HCT116 (cell line): ENCODE results near the gene DLX3. TPM values are rescaled to one million over a fixed set of nuclear protein-coding genes. Genes with fewer than 3 reads are reported as not detected.

Experiments
- ATAC-seq: fragments of 200-7000 bp; cut with Tn5 transposase; 2 replicates; pipeline ENCODE4 v1.9.1; 2020; ENCODE audit warnings: mild to moderate bottlenecking, moderate library complexity
- BruUV-seq: library from RNA; stranded (reverse); fragments of 400-500 nt; replicated peaks from 2 replicates; lab custom pipeline; 2021; lab: Mats Ljungman, UMichigan
- CTCF ChIA-PET: fragments of 300-600 bp; sonication (Branson Sonifier 250); formaldehyde crosslinking; loops from one replicate; lab custom pipeline; 2021; ENCODE audit warnings: antibody characterized with exemption; lab: Charles Lee
- POLR2A ChIA-PET: fragments of 300-600, 350-600 bp; sonication (Branson Sonifier 250); formaldehyde crosslinking; loops from one replicate; lab custom pipeline; 2021; ENCODE audit warnings: antibody characterized with exemption; lab: Charles Lee
- RAD21 ChIA-PET, 2 experiments: fragments of 300-600 bp; sonication (Branson Sonifier 250); formaldehyde crosslinking; loops; one replicate each; lab custom pipeline; 2023; ENCODE audit warnings: low total read pairs in 2 of 2; ENCODE audit not compliant: uncharacterized antibody in 2 of 2, unreplicated experiment in 2 of 2, low non-redundant PET in 1 of 2; lab: Charles Lee
- DNase-seq: peaks from one replicate; pipeline ENCODE4 v3.0.0-alpha.2; 2010; ENCODE audit warnings: low read depth, low spot score
- H2AFZ ChIP-seq: fragments of 200-600 bp; shearing (Covaris generic), sonication (generic); 2 replicates; pipeline ENCODE4 v1.6.1; 2017; ENCODE audit warnings: low read depth, mixed run types, mixed read lengths, antibody characterized with exemption, low read length; ENCODE audit not compliant: poor library complexity, severe bottlenecking
- H3K27ac ChIP-seq: 2 replicates; pipeline ENCODE4 v1.5.1; 2012; ENCODE audit warnings: low read depth, low read length
- H3K27me3 ChIP-seq: fragments of 200-600 bp; sonication (generic); 2 replicates; pipeline ENCODE4 v1.6.1; 2016; ENCODE audit warnings: mixed run types, low read length, mixed read lengths; ENCODE audit not compliant: insufficient read depth
- H3K36me3 ChIP-seq, 2 experiments: fragments of 200-500 bp in 1 of 2; fragments of 200-600 bp in 1 of 2; sonication (Bioruptor generic) in 1 of 2; sonication (generic) in 1 of 2; 2 replicates each; pipeline versions ENCODE4 v1.5.1 to v1.6.1; 2014 to 2016; ENCODE audit warnings: low read length in 2 of 2, inconsistent platforms in 1 of 2, mixed read lengths in 1 of 2, mixed run types in 1 of 2; ENCODE audit not compliant: insufficient read depth in 2 of 2, control insufficient read depth in 1 of 2
- H3K4me1 ChIP-seq, 2 experiments: fragments of 200-600 bp in 1 of 2; sonication (generic) in 1 of 2; 2 replicates each; pipeline versions ENCODE4 v1.5.1 to v1.6.1; 2012 to 2017; ENCODE audit warnings: low read length in 2 of 2, inconsistent platforms in 1 of 2, mild to moderate bottlenecking in 1 of 2, mixed read lengths in 1 of 2, mixed run types in 1 of 2, moderate library complexity in 1 of 2; ENCODE audit not compliant: insufficient read depth in 2 of 2, control insufficient read depth in 1 of 2
- H3K4me2 ChIP-seq: fragments of 200-600 bp; sonication (generic); 2 replicates; pipeline ENCODE4 v1.6.1; 2017; ENCODE audit warnings: mixed run types, low read length, mixed read lengths
- H3K4me3 ChIP-seq, 2 experiments: fragments of 200-600 bp in 1 of 2; sonication (generic) in 1 of 2; replicated peaks in 1 of 2; 2 replicates each; pipeline ENCODE4 v1.5.1; 2011 to 2016; ENCODE audit warnings: low read length in 2 of 2, control low read depth in 1 of 2, low read depth in 1 of 2, mild to moderate bottlenecking in 1 of 2, mixed read lengths in 1 of 2, mixed run types in 1 of 2
- H3K79me2 ChIP-seq: fragments of 200-600 bp; sonication (generic); 2 replicates; pipeline ENCODE4 v1.6.1; 2017; ENCODE audit warnings: mild to moderate bottlenecking, mixed run types, low read length, moderate library complexity, mixed read lengths; ENCODE audit not compliant: insufficient read depth
- H3K9ac ChIP-seq: fragments of 200-600 bp; sonication (generic); 2 replicates; pipeline ENCODE4 v1.6.1; 2016; ENCODE audit warnings: low read length, mixed read lengths
- H3K9me2 ChIP-seq: fragments of 200-600 bp; sonication (generic), shearing (Covaris generic); 2 replicates; pipeline ENCODE4 v1.6.1; 2017; ENCODE audit warnings: mixed run types, mild to moderate bottlenecking, moderate library complexity; ENCODE audit not compliant: insufficient read depth
- H3K9me3 ChIP-seq, 2 experiments: fragments of 200-500 bp in 1 of 2; fragments of 200-600 bp in 1 of 2; sonication (Bioruptor generic) in 1 of 2; sonication (generic) in 1 of 2; 2 replicates each; pipeline ENCODE4 v1.6.1; 2014 to 2017; ENCODE audit warnings: low read length in 2 of 2, mixed read lengths in 2 of 2, inconsistent platforms in 1 of 2, low read depth in 1 of 2, mild to moderate bottlenecking in 1 of 2, mixed run types in 1 of 2, moderate library complexity in 1 of 2; ENCODE audit not compliant: control insufficient read depth in 1 of 2, insufficient read depth in 1 of 2
- H4K20me1 ChIP-seq: fragments of 200-600 bp; sonication (generic), shearing (Covaris generic); 2 replicates; pipeline ENCODE4 v1.6.1; 2017; ENCODE audit warnings: mixed run types, mild to moderate bottlenecking, moderate library complexity; ENCODE audit not compliant: insufficient read depth
- ATF3 ChIP-seq: IDR thresholded peaks from 2 replicates; pipeline ENCODE4 v1.6.1; 2012
- CBX3 ChIP-seq: IDR thresholded peaks from 2 replicates; pipeline ENCODE4 v1.6.1; 2012; ENCODE audit warnings: low read depth
- CTCF ChIP-seq, 3 experiments: fragments of 200-600 bp in 1 of 3; sonication (generic) in 1 of 3; IDR thresholded peaks in 2 of 3; conservative IDR thresholded peaks in 1 of 3; 2 replicates each; pipeline ENCODE4 v1.5.1; 2012 to 2017; ENCODE audit warnings: low read depth in 2 of 3, low read length in 2 of 3, antibody characterized with exemption in 1 of 3, borderline replicate concordance in 1 of 3, control low read depth in 1 of 3, mild to moderate bottlenecking in 1 of 3, mixed read lengths in 1 of 3, mixed run types in 1 of 3, moderate library complexity in 1 of 3; ENCODE audit not compliant: insufficient read depth in 1 of 3
- ELF1 ChIP-seq: IDR thresholded peaks from 2 replicates; pipeline ENCODE4 v1.6.1; 2012; ENCODE audit warnings: low read depth, borderline replicate concordance
- EZH2 ChIP-seq: fragments of 200-600 bp; sonication (generic); IDR thresholded peaks from 2 replicates; pipeline ENCODE4 v1.6.1; 2017; ENCODE audit warnings: antibody characterized with exemption, mixed run types
- EZH2phosphoT487 ChIP-seq: fragments of 200-600 bp; IDR thresholded peaks from 2 replicates; pipeline ENCODE4 v1.6.1; 2018; ENCODE audit warnings: antibody characterized with exemption, borderline replicate concordance
- FOSL1 ChIP-seq: IDR thresholded peaks from 2 replicates; pipeline ENCODE4 v1.6.1; 2012; ENCODE audit warnings: low read depth
- POLR2A ChIP-seq: IDR thresholded peaks from 2 replicates; pipeline ENCODE4 v1.7.0; 2011; ENCODE audit warnings: borderline replicate concordance; ENCODE audit not compliant: insufficient read depth, insufficient read length; ENCODE audit errors: extremely low read depth
- RAD21 ChIP-seq: IDR thresholded peaks from 2 replicates; pipeline ENCODE4 v1.6.1; 2012; ENCODE audit warnings: low read depth, mild to moderate bottlenecking
- SIN3A ChIP-seq: IDR thresholded peaks from 2 replicates; pipeline ENCODE4 v1.6.1; 2012; ENCODE audit warnings: low read depth
- SRF ChIP-seq: IDR thresholded peaks from 2 replicates; pipeline ENCODE4 v1.6.1; 2012; ENCODE audit warnings: low read depth
- TCF7L2 ChIP-seq: IDR thresholded peaks from 2 replicates; pipeline ENCODE4 v1.7.0; 2011; ENCODE audit warnings: borderline replicate concordance, inconsistent platforms; ENCODE audit not compliant: insufficient read depth, insufficient read length; ENCODE audit errors: extremely low read depth
- YY1 ChIP-seq: IDR thresholded peaks from 2 replicates; pipeline ENCODE4 v1.6.1; 2011; ENCODE audit warnings: low read length, low read depth, moderate library complexity, mild to moderate bottlenecking; ENCODE audit not compliant: insufficient replicate concordance; ENCODE audit errors: extremely low read depth
- ZBTB33 ChIP-seq: IDR thresholded peaks from 2 replicates; pipeline ENCODE4 v1.6.1; 2011; ENCODE audit warnings: mild to moderate bottlenecking, low read length, moderate library complexity; ENCODE audit not compliant: insufficient replicate concordance; ENCODE audit errors: extremely low read depth
- ZFX ChIP-seq: fragments of 450-650 bp; IDR thresholded peaks from 2 replicates; pipeline ENCODE4 v1.6.1; 2017
- ZNF274 ChIP-seq: fragments of 200-500 bp; sonication (Bioruptor generic); IDR thresholded peaks from 2 replicates; pipeline ENCODE4 v1.6.1; 2014; ENCODE audit warnings: mild to moderate bottlenecking, low read depth, low read length, inconsistent platforms
- intact Hi-C: fragments of 100-400 bp; cut with micrococcal nuclease; formaldehyde crosslinking; loops from 2 replicates; pipeline ENCODE4 v1.10.0; 2022
- total RNA-seq: library from RNA; stranded (reverse); gene quantifications from one replicate; pipeline ENCODE4 v1.2.1, GENCODE V29; 2021; ENCODE audit not compliant: unreplicated experiment
- TF ChIP-seq, protein P1 (sequence below): IDR thresholded peaks from 2 replicates; pipeline ENCODE4 v1.6.1; 2012

Gene DLX3
- total RNA-seq, 1 experiment from 2014 or later, result not detected

GRCh38 chr17:49949634-49950033, 45.4 kb downstream of the DLX3 start:
- RAD21 ChIA-PET, result no interaction called here
- Histone ChIP-seq H2AFZ (no peak overlapping the region), H3K4me1 (peaks cover 15 to 22% of the 10 kb centered on the region in 2 experiments), H3K9me2 (no peaks in the 10 kb centered on the region), H3K79me2 (no peaks in the 10 kb centered on the region), H3K9ac (no peak overlapping the region), H3K27me3 (no peaks in the 10 kb centered on the region; the same call in 1 of the 2 replicates)
- DNase-seq, result no peak
- TF ChIP-seq TCF7L2 (no peak), POLR2A (no peak), FOSL1 (no peak), CTCF (IDR thresholded peaks at IDR 0.05 in 2 of 3, conservative IDR thresholded peaks at IDR 0.05 in 1 of 3; ENCODE audit: borderline replicate concordance in 1 of 3, insufficient read depth in 1 of 3, low read depth in 2 of 3, low read length in 2 of 3) (no peak), EZH2phosphoT487 (no peak), ATF3 (no peak), SRF (no peak), ELF1 (no peak), ZNF274 (no peak), CBX3 (no peak), YY1 (no peak), SIN3A (no peak), ZBTB33 (no peak), RAD21 (no peak), EZH2 (no peak), ZFX (no peak)
- TF ChIP-seq, protein P1, sequence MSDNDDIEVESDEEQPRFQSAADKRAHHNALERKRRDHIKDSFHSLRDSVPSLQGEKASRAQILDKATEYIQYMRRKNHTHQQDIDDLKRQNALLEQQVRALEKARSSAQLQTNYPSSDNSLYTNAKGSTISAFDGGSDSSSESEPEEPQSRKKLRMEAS, result no peak
- TF ChIP-seq, all 23 proteins: peak for 0
- ChIA-PET POLR2A (no interaction called here), CTCF (no interaction called here)
- H4K20me1 ChIP-seq, result no peaks in the 10 kb centered on the region
- H3K27ac ChIP-seq, result no peak overlapping the region
- no peak for ATAC-seq
- no peak overlapping the region for H3K4me2 ChIP-seq
- intact Hi-C loops, result no loop called here
- no peaks in the 10 kb centered on the region for H3K36me3 ChIP-seq
- no peak overlapping the region for H3K4me3 ChIP-seq
- no peaks in the 10 kb centered on the region for H3K9me3 ChIP-seq
- no TSS peak for BruUV-seq
